ENCODE results near the gene COX5A. TPM values are rescaled to one million over a fixed set of nuclear protein-coding genes. Genes with fewer than 3 reads are reported as not detected.

COX5A gene
- total and polyA plus RNA-seq, 2 donors (not counting 1 experiment from before 2014, with no cell fraction given) = 53.3 to 77.3 TPM

GRCh38 chr15:74960995-74961588 is 23.2 kb upstream of the COX5A start:
- intact Hi-C loops (cut with micrococcal nuclease) = no loop called here
- peaks cover 6% of the 10 kb centered on the region for H4K20me1 ChIP-seq (ENCODE audit: control insufficient read depth, insufficient read depth, low read length, poor library complexity, severe bottlenecking)
- no CpG with 5 or more reads among the region's 3 CpGs for WGBS (ENCODE audit: insufficient coverage)
- Mint-ChIP-seq H3K27me3 (peaks cover 54% of the 10 kb centered on the region), H3K4me1 (peaks cover 22% of the 10 kb centered on the region), H3K4me3 (no peak overlapping the region), H3K9me3 (ENCODE audit: insufficient read depth) (no peaks in the 10 kb centered on the region), H3K27ac (no peak overlapping the region)
- ChIA-PET CTCF (interaction anchor here (1.2 to 3.0 kb wide), 2 partner anchors 10 to 18 kb away, joined by 3 to 20 read pairs; no protein-coding TSS in a partner anchor), POLR2A (no interaction called here)
- no peak for ATAC-seq (ENCODE audit: low read depth)
- H2AFZ ChIP-seq (ENCODE audit: insufficient read depth, low read depth, low read length, poor library complexity, severe bottlenecking) = no peak overlapping the region
- H3K4me2 ChIP-seq (replicated peaks; ENCODE audit: low read depth, low read length, poor library complexity, severe bottlenecking) = no peak overlapping the region
- H3K36me3 ChIP-seq (replicated peaks in 1 of 2; ENCODE audit: control extremely low read depth in 1 of 2, control insufficient read depth in 1 of 2, extremely low read depth in 1 of 2, insufficient read depth in 2 of 2, low read length in 1 of 2) = no peaks in the 10 kb centered on the region
- no peaks in the 10 kb centered on the region for H3K79me2 ChIP-seq (ENCODE audit: control insufficient read depth, insufficient read depth, low read length)
- no peak overlapping the region for H3K27ac ChIP-seq (ENCODE audit: low read length in 2 of 2)
- no peak overlapping the region for H3K4me3 ChIP-seq (ENCODE audit: control extremely low read depth in 1 of 5, extremely low read depth in 1 of 5, insufficient read depth in 1 of 5, low read depth in 2 of 5, low read length in 4 of 5)
- H3K4me1 ChIP-seq (ENCODE audit: control insufficient read depth in 2 of 2, insufficient read depth in 2 of 2, low read length in 2 of 2) = peaks cover 26 to 27% of the 10 kb centered on the region in 2 donors
- no peak overlapping the region for H3K9ac ChIP-seq (ENCODE audit: low read length)
- DNase-seq = no peak
- peaks cover 0 to 46% (median 33%) of the 10 kb centered on the region in 4 experiments for H3K27me3 ChIP-seq (replicated peaks in 1 of 4; ENCODE audit: control extremely low read depth in 1 of 4, control insufficient read depth in 3 of 4, insufficient read depth in 4 of 4, low read length in 3 of 4)
- no peak for TF ChIP-seq CTCF (IDR thresholded peaks at IDR 0.05)
- TF ChIP-seq EZH2 (IDR thresholded peaks at IDR 0.05; ENCODE audit: borderline replicate concordance, insufficient read depth, low read depth, low read length, poor library complexity, severe bottlenecking) = no peak
- peaks cover 0 to 20% (median 0%) of the 10 kb centered on the region in 3 donors for H3K9me3 ChIP-seq (ENCODE audit: control extremely low read depth in 1 of 3, control insufficient read depth in 2 of 3, insufficient read depth in 1 of 3, low read length in 2 of 3)

- peaks cover 0 to 26% (median 0%) of the 10 kb centered on the region in 3 donors for H3K9me3 ChIP-seq (ENCODE audit: control extremely low read depth in 1 of 3, control insufficient read depth in 2 of 3, insufficient read depth in 1 of 3, low read length in 2 of 3)
- no peak overlapping the region for H3K4me2 ChIP-seq (replicated peaks; ENCODE audit: low read depth, low read length, poor library complexity, severe bottlenecking)
- H4K20me1 ChIP-seq (ENCODE audit: control insufficient read depth, insufficient read depth, low read length, poor library complexity, severe bottlenecking) = peaks cover 13% of the 10 kb centered on the region
- no peaks in the 10 kb centered on the region for H3K9me3 Mint-ChIP-seq (ENCODE audit: insufficient read depth)
- TF ChIP-seq EZH2 (IDR thresholded peaks at IDR 0.05; ENCODE audit: borderline replicate concordance, insufficient read depth, low read depth, low read length, poor library complexity, severe bottlenecking) = no peak
- TF ChIP-seq CTCF (IDR thresholded peaks at IDR 0.05) = no peak
- no peak overlapping the region for H2AFZ ChIP-seq (ENCODE audit: insufficient read depth, low read depth, low read length, poor library complexity, severe bottlenecking)
- intact Hi-C loops (cut with micrococcal nuclease) = no loop called here
- no peak overlapping the region for H3K4me3 Mint-ChIP-seq
- peaks cover 54% of the 10 kb centered on the region for H3K27me3 Mint-ChIP-seq
- peaks cover 27% of the 10 kb centered on the region for H3K4me1 Mint-ChIP-seq
- ChIA-PET POLR2A (no interaction called here), CTCF (interaction anchor here (1.2 to 3.0 kb wide), 3 partner anchors 10 to 326 kb away, joined by 3 to 20 read pairs (median 6); no protein-coding TSS in a partner anchor)
- H3K27me3 ChIP-seq (replicated peaks in 1 of 4; ENCODE audit: control extremely low read depth in 1 of 4, control insufficient read depth in 3 of 4, insufficient read depth in 4 of 4, low read length in 3 of 4) = peaks cover 0 to 52% (median 37%) of the 10 kb centered on the region in 4 experiments
- ATAC-seq (ENCODE audit: low read depth) (no peak), DNase-seq (no peak)
- no peaks in the 10 kb centered on the region for H3K79me2 ChIP-seq (ENCODE audit: control insufficient read depth, insufficient read depth, low read length)
- no peaks in the 10 kb centered on the region for H3K36me3 ChIP-seq (replicated peaks in 1 of 2; ENCODE audit: control extremely low read depth in 1 of 2, control insufficient read depth in 1 of 2, extremely low read depth in 1 of 2, insufficient read depth in 2 of 2, low read length in 1 of 2)
- H3K4me1 ChIP-seq (ENCODE audit: control insufficient read depth in 2 of 2, insufficient read depth in 2 of 2, low read length in 2 of 2) = peaks cover 33 to 35% of the 10 kb centered on the region in 2 donors
- no peak overlapping the region for H3K27ac Mint-ChIP-seq
- H3K4me3 ChIP-seq (ENCODE audit: control extremely low read depth in 1 of 5, extremely low read depth in 1 of 5, insufficient read depth in 1 of 5, low read depth in 2 of 5, low read length in 4 of 5) = no peak overlapping the region
- no peak overlapping the region for H3K9ac ChIP-seq (ENCODE audit: low read length)
- H3K27ac ChIP-seq (ENCODE audit: low read length in 2 of 2) = no peak overlapping the region
- no CpG with 5 or more reads among the region's 1 CpG for WGBS (ENCODE audit: insufficient coverage)
Observed at GRCh38 chr15:74960286-74960685, 22.4 kb upstream of the COX5A start.
